ENCODE measurements around the gene TMCO4. TPM values are rescaled to one million over a fixed set of nuclear protein-coding genes. Genes with fewer than 3 reads are reported as not detected.

Gene TMCO4
- total and polyA plus RNA-seq, 10 of the 15 experiments (the other 5 are each of a cell fraction or from before 2014, with no cell fraction given): 2.4 to 20.8 (median 13.0) TPM

GRCh38 chr1:19808351-19808750, 8.6 kb upstream of the TMCO4 start:
- ChIA-PET RAD21 (ENCODE audit: unreplicated experiment) (interaction anchor here (1.9 kb wide), 1 partner anchor 97 kb away, joined by 3 read pairs; no protein-coding TSS in a partner anchor), POLR2A (no interaction called here), CTCF (interaction anchor here (1.8 to 2.9 kb wide), 3 partner anchors 47 to 146 kb away, joined by 8 to 13 read pairs (median 11); no protein-coding TSS in a partner anchor), SMC1A (ENCODE audit: uncharacterized antibody, unreplicated experiment) (interaction anchor here (1.3 kb wide), 1 partner anchor 21 kb away, joined by 3 read pairs; no protein-coding TSS in a partner anchor)
- ATAC-seq (no peak), FAIRE-seq (no peak), DNase-seq (ENCODE audit: low read depth, low spot score) (no peak)
- Histone ChIP-seq H3K4me1 (ENCODE audit: control insufficient read depth, insufficient read depth, low read length) (no peaks in the 10 kb centered on the region), H3K27ac (ENCODE audit: control insufficient read depth, insufficient read depth) (no peak overlapping the region), H3K4me3 (no peak overlapping the region), H3K27me3 (replicated peaks in 1 of 2; ENCODE audit: control insufficient read depth in 2 of 2, insufficient read depth in 2 of 2, low read length in 1 of 2) (no peaks in the 10 kb centered on the region; a peak in 1 of 4 replicates), H3K9ac (ENCODE audit: control insufficient read depth, insufficient read depth, low read length) (no peak overlapping the region), H3K9me3 (replicated peaks; ENCODE audit: control insufficient read depth, insufficient read depth, low read length) (no peaks in the 10 kb centered on the region), H4K20me1 (ENCODE audit: control insufficient read depth, insufficient read depth) (no peaks in the 10 kb centered on the region), H3K4me2 (ENCODE audit: control insufficient read depth, insufficient read depth) (no peak overlapping the region), H3K36me3 (ENCODE audit: control insufficient read depth in 2 of 2, insufficient read depth in 2 of 2, low read length in 1 of 2) (no peaks in the 10 kb centered on the region), H3K79me2 (ENCODE audit: control insufficient read depth, insufficient read depth, low read length) (no peaks in the 10 kb centered on the region), H2AFZ (ENCODE audit: control insufficient read depth, low read depth, low read length) (no peak overlapping the region)
- intact Hi-C loops (cut with micrococcal nuclease; ENCODE audit: unreplicated experiment): no loop called here
- BruUV-seq (replicated peaks): no TSS peak
- WGBS (ENCODE audit: insufficient coverage, insufficient replicate concordance, low lambda C conversion rate, missing lambda C conversion rate): 51% methylated on average over 7 of the region's 7 CpGs
- in situ Hi-C loops (cut with MboI): loop anchor here (5.0 kb wide), 1 partner anchor 146 kb away; the partner anchor contains the start of gene HTR6
- TF ChIP-seq HDGF (IDR thresholded peaks at IDR 0.05) (no peak), MEF2B (IDR thresholded peaks at IDR 0.05; ENCODE audit: partially characterized antibody, poor library complexity, severe bottlenecking) (no peak), ZNF207 (IDR thresholded peaks at IDR 0.05; ENCODE audit: borderline replicate concordance) (no peak), IRF4 (IDR thresholded peaks at IDR 0.05; ENCODE audit: low read depth, low read length) (no peak), PAX8 (IDR thresholded peaks at IDR 0.05) (no peak), SREBF2 (IDR thresholded peaks at IDR 0.05; ENCODE audit: low read length) (no peak), CBX5 (IDR thresholded peaks at IDR 0.05; ENCODE audit: low read depth) (no peak), PRDM15 (CRISPR knock-in tag; IDR thresholded peaks at IDR 0.05) (no peak), HSF1 (IDR thresholded peaks at IDR 0.05; ENCODE audit: low read depth, low read length) (no peak), MEF2A (IDR thresholded peaks at IDR 0.05; ENCODE audit: insufficient read depth, low read depth, low read length) (no peak), CEBPZ (IDR thresholded peaks at IDR 0.05; ENCODE audit: low read depth, low read length) (no peak), E2F4 (IDR thresholded peaks at IDR 0.05; ENCODE audit: low read depth, low read length) (no peak)
